ENCODE data around the gene INPP5K.
"Not testable (repeated sequence)": the region's sequence is repeated elsewhere in the genome, so short reads cannot be mapped to it uniquely, and the experiment has no call there.

The INPP5K gene

DNA sequence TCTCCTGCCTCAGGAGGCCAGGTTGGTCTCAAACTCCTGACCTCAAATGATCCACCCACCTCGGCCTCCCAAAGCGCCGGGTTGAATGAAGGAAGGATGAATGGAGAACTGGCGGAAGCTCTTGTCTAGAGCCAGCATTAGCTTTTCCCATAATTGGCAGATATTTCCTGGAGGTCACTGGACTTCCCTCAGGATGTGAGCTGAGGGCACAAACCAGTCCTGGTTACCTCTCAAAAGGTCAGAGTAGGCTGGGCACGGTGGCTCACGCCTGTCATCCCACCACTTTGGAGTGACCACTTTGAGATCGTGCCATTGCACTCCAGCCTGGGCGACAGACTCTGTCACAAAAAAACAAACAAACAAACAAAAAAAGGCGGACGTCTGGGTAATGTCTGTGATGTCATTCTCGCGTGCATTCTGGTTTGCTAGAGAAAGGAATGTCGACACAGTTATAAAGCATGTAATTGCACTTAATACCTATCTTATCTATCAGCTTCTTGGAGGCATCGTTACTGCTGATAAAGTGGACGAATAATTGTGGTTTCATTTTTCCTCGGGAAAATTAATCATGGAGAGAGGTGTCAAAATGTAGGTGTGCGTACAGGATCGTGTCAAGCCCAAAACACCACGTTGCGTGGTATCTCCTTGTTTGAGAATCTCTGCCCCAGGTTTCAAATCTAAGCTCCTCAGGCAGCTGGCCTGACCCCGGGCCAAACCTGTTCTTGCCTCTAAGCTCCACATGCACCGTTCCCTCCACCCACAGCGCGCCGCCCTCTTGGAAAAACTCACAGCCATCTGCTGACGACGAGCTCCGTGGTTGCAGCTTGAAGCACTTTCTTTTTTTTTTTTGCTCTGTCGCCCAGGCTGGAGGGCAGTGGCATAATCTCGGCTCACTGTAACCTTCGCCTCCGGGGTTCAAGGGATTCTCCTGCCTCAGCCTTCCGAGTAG is 54.0 kb downstream of the INPP5K start:
- no peak for FAIRE-seq

DNA sequence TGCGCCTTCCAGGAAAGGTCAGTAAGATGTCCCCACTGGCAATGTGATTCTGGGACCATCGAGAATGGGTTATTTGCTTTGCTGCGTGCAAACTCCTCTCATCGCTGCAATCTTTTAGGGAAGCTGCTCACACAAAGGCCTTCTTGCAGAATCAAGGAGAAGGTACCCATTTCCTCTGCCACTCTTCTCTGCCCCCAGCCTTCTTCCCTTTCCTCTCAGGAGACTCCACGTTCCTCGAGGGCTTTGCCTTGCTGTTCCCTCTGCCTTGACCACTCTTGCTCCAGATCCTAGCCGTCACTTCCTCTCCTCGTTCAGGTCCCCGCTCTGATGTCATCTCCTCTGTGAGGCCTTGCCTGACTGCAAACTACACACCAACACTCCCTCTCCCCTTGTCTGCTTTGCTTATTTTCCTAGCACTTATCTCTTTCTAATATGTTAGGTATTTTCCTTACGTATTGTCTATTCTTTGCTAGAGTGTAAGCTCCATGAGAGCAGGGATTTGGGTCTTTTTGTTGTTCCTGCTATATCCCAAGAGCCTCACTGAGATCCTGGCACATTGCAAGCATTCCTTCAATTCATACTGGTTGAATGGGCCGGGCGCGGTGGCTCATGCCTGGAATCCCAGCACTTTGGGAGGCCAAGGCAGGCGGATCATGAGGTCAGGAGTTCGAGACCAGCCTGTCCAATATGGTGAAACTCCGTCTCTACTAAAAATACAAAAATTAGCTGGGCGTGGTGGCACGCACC is 55.0 kb downstream of the INPP5K start:
- no peak for FAIRE-seq

GRCh38 chr17:1460233-1460632 is 56.2 kb downstream of the INPP5K start:
- FAIRE-seq, result no peak

DNA sequence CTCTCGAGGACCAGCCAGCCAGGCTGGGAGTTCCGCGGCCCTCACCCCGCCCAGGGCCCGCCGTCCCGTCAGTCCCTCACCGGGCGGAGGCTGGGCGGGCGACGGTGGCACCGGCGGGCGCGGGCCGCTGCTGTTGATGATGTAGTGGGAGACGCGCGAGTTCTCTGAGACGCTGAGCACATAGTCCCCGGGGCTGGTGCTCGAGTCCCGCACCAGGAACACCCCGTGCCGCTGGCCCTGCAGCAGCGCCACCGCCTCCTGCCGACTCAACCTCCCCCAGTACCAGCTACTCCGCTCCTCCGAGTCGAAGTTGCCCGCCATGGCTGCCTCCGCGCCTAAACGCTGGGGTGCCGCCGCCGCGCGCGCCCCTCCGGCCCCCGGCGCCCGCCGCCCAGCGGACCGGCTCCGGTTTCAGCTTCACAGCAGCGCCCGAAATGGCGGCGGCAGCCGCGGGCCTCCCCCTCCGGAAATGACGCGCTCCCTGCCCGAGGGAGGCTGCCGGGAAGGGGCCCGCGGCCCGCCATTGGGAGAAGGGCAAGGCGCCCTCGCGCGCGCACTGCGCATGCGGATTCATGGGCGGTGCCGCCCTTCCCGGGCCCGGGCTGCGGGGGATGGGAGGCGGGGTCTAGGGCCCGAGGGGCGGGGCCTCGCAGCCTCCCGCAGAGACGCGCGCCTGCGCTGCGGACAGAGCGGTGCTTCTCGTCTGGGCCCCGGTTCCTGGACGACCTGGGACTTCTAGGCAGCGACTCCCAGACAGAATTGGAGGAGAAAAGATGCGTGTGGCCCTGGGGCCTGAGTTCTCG is 60.4 kb downstream of the INPP5K start, which contains the start of gene CRK:
Gene CRK (minus strand): TSS at position 436 of the 803 bp plus-strand sequence. CDS start 115 bp downstream, at position 321.
- no peak for FAIRE-seq

- no peak for FAIRE-seq
These were observed 61.1 kb downstream of the INPP5K start for GRCh38 chr17:1455291-1455796.

GRCh38 chr17:1454541-1454940 is 61.9 kb downstream of the INPP5K start:
- no peak for FAIRE-seq

GRCh38 chr17:1453694-1454093 is 62.7 kb downstream of the INPP5K start:
- FAIRE-seq, result not testable (repeated sequence)

DNA sequence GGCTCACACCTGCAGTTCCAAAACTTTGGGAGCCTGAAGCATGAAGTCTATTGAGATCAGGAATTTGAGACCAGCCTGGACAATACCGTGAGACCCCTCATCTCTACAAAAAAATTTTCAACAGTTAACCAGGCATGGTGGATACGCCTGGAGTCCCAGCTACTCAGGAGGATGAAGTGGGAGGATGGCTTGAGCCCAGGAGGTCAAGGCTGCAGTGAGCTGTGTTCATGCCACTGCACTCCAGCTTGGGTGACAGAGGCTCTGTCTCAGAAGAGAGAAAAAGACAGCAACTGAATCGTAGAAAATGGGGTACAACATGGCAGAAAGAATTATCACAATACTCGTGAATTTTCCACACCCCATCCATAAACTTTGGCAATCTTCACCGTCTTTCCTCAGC is 63.6 kb downstream of the INPP5K start:
- FAIRE-seq, result no peak

DNA sequence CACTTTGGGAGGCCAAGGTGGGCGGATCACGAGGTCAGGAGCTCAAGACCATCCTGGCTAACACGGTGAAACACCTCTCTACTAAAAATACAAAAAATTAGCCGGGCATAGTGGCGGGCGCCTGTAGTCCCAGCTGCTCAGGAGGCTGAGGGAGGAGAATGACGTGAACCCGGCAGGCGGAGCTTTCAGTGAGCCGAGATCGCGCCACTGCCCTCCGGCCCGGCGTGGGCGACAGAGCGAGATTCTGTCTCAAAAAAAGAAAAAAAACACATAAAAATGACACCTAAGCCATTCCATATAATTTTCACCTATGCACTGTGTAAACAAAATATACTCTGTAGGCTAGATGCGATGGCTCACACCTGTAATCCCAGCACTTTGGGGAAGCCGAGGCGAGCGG is 66.2 kb downstream of the INPP5K start:
- not testable (repeated sequence) for FAIRE-seq

DNA sequence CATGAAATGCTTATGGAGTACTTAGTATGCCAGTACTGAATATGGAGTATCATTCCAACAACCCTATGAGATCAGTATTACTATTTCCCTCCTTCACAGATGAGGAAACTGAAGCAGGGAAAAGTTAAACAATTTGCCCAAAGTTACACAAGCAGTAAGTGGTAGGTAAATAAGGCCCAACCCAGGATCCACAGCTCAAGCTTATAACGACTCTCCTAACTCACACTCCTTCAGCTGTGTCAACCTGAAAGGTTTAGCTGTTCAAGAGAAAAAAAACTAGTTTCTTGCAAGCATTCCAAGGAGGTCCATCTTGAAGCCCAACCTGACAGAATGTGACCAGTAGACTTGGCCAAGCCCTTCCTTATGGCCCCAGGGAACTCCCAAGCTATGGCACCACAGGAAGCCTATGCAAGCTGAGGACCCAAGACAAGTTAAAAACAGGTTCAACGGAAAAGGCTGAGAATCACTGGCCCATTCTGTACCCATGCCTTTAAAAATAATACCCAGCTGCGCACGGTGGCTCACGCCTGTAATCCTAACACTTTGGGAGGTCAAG is 66.9 kb downstream of the INPP5K start:
- no peak for FAIRE-seq

- FAIRE-seq, result no peak
These were observed 69.4 kb downstream of the INPP5K start for GRCh38 chr17:1447052-1447451.

DNA sequence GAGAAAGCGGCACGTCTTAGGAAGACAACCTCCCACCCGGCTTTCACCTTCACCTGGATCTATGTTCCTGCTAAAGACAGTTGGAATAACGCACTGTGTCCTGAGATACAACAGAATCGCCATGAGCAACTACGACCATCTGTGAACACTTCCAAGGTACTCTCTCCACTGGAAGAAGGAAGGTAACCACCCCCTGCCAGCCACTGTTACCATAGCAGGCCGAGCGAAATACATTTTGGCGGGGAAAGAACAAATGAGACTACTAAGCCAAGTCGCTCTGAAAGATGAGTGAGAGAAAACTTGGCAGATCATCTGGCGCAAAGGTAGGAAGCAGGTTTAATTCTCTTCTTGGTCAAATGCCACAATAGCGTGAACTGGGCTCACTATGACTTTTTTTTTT is 70.2 kb downstream of the INPP5K start:
- FAIRE-seq, result no peak

GRCh38 chr17:1445695-1446094 is 70.7 kb downstream of the INPP5K start:
- not testable (repeated sequence) for FAIRE-seq

Measured in endometrium (tissue), 2 donors.